Adrenal gland (tissue), 12 donors: ENCODE data around the gene DUSP16. TPM values are rescaled to one million over a fixed set of nuclear protein-coding genes. Genes with fewer than 3 reads are reported as not detected.
A peak's percentile ranks its signal among the peaks of the same experiment; 100 is the strongest.

Experiments
- DNase-seq, 7 donors: peaks; one replicate each; pipeline ENCODE4 v3.0.0-alpha.2; 2019 to 2020
- H3K27ac ChIP-seq, 5 donors: fragments of 200-600 bp; sonication (generic) in 4 of 5; 1 replicate in 3 of 5; 2 replicates in 2 of 5; pipeline versions ENCODE4 v1.5.1 to v1.8.0; 2016 to 2020; ENCODE audit warnings: mild to moderate bottlenecking in 1 of 5
- H3K27me3 ChIP-seq: fragments of 200-600 bp; 2 replicates; pipeline ENCODE4 v1.8.0; 2021
- H3K36me3 ChIP-seq, 2 donors: fragments of 200-600 bp; replicated peaks in 1 of 2; 1 replicate in 1 of 2; 2 replicates in 1 of 2; pipeline versions ENCODE4 v1.5.1 to v1.8.0; 2018 to 2022
- H3K4me1 ChIP-seq, 2 donors: fragments of 200-600 bp; replicated peaks in 1 of 2; 1 replicate in 1 of 2; 2 replicates in 1 of 2; pipeline versions ENCODE4 v1.5.1 to v1.8.0; 2018 to 2021
- H3K4me3 ChIP-seq, 4 donors: fragments of 200-600 bp; sonication (generic) in 3 of 4; one replicate each; pipeline ENCODE4 v1.5.1; 2016 to 2018
- H3K9me3 ChIP-seq, 3 donors: fragments of 200-600 bp; sonication (generic) in 1 of 3; replicated peaks in 1 of 3; 1 replicate in 2 of 3; 2 replicates in 1 of 3; pipeline versions ENCODE4 v1.5.1 to v1.8.0; 2016 to 2021
- POLR2A ChIP-seq, 2 donors: fragments of 450-650 bp; IDR thresholded peaks; one replicate each; pipeline ENCODE4 v1.6.1; 2017; ENCODE audit warnings: antibody characterized with exemption in 2 of 2, mild to moderate bottlenecking in 2 of 2, moderate library complexity in 1 of 2
- WGBS, 4 donors: extraction: QIAGEN DNeasy Blood & Tissue Kit in 2 of 4; methylation state at CpG; one replicate each; pipeline versions ENCODE4 v1.1.5 to v1.1.7; 2013 to 2017; 5-methylcytosine and 5-hydroxymethylcytosine counted together
- intact Hi-C, 2 donors: fragments of 100-400 bp; cut with DNase I; formaldehyde crosslinking; loops; one replicate each; pipeline versions ENCODE4 v1.14.1 to v1.15.0; 2022 to 2023
- polyA plus RNA-seq, 3 donors: library from polyadenylated mRNA; stranded (reverse); fragments of 200-250 nt in 2 of 3; fragments of 350-450 nt in 1 of 3; fragmentation: Illumina TruSeq in 1 of 3; extraction: RNeasy Lipid Tissue Mini Kit (QIAGEN cat#74804) in 1 of 3; gene quantifications; one replicate each; pipeline ENCODE4 v1.2.3, GENCODE V29; 2013 to 2014
- total RNA-seq, 9 donors: library from RNA; depleted of rRNA in 4 of 9; stranded (reverse); fragments of >200 nt in 4 of 9; fragments of 120-200 nt in 1 of 9; fragmentation: NEBNext Ultra II Directional in 1 of 9; extraction: Animal tissue kit (Norgen Biotek cat#: 25700) in 1 of 9; gene quantifications; one replicate each; pipeline versions ENCODE4 v1.1.0 to v1.2.4, GENCODE V29; 2013 to 2023
- TF ChIP-seq, protein P1 (sequence below), 6 experiments: fragments of 450-650 bp in 4 of 6; fragments of 200-600 bp in 2 of 6; sonication (generic) in 1 of 6; IDR thresholded peaks; 1 replicate in 5 of 6; 2 replicates in 1 of 6; pipeline versions ENCODE4 v1.5.1 to v1.8.0; 2016 to 2021; ENCODE audit warnings: antibody characterized with exemption in 6 of 6, mild to moderate bottlenecking in 2 of 6, moderate library complexity in 1 of 6
- donor health status: healthy with polysubstance abuse.
- donor health status: Bipolar disorder and iron deficiency.
- donor health status: DM: yes; HTN: yes; CAD: no.
- donor health status: DM: no; HTN: no; CAD: no.
- donor health status: DM: no; HTN: no; CAD: no.
- donor health status: DM: yes; HTN: yes; CAD: no.

Gene DUSP16
- total and polyA plus RNA-seq, 12 donors, result 24.5 to 374 (median 109) TPM

DNA sequence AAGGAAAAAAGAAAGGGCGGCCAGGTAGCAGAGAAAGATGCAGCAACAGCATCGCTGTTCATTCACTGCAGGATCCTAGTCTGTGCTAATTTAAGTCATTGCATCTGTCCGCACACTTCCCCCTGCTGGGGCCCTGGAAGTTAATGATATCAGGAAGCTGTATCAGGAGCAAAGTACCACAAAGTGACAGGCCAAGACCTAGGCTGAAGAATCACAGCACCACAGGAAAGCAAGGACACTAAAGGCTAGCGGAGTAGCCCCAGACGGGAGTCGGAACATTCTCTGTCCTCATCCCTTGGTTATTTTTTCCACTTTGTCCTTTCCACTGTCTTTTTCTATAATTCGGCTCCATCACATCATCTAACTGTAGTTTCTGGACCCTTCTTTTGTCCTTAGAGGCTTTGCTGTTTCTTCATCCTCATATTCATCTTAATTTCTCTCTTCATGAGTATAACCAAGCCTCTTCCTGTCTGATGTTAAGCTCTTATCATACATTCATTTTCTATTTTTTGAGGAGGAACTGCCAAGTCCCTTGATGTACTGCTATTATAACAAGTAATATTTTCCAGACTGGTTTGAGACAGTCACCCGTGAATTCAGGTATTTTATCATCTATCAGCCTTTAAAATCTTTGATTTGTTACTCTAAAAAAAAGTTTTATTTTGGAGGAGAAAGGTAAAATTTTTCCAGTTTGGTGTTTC lies 28.3 kb downstream of the DUSP16 start:
- no peaks in the 10 kb centered on the region for H3K9me3 ChIP-seq
- intact Hi-C loops, result no loop called here
- peak in 1 of 7 donors; percentile 46 for DNase-seq
- peaks cover 25 to 68% of the 10 kb centered on the region in 2 donors for H3K4me1 ChIP-seq
- H3K36me3 ChIP-seq, result no peaks in the 10 kb centered on the region
- no peaks in the 10 kb centered on the region for H3K27me3 ChIP-seq
- peak overlapping the region; percentile 52 to 85 (median 81) for H3K27ac ChIP-seq
- TF ChIP-seq POLR2A (IDR thresholded peaks at IDR 0.05), result no peak
- TF ChIP-seq, protein P1, sequence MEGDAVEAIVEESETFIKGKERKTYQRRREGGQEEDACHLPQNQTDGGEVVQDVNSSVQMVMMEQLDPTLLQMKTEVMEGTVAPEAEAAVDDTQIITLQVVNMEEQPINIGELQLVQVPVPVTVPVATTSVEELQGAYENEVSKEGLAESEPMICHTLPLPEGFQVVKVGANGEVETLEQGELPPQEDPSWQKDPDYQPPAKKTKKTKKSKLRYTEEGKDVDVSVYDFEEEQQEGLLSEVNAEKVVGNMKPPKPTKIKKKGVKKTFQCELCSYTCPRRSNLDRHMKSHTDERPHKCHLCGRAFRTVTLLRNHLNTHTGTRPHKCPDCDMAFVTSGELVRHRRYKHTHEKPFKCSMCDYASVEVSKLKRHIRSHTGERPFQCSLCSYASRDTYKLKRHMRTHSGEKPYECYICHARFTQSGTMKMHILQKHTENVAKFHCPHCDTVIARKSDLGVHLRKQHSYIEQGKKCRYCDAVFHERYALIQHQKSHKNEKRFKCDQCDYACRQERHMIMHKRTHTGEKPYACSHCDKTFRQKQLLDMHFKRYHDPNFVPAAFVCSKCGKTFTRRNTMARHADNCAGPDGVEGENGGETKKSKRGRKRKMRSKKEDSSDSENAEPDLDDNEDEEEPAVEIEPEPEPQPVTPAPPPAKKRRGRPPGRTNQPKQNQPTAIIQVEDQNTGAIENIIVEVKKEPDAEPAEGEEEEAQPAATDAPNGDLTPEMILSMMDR (IDR thresholded peaks at IDR 0.05), result no peak
- no peak overlapping the region for H3K4me3 ChIP-seq
- WGBS, 4 donors, result 49 to 58% (median 53%) methylated on average over 8 of the region's 8 CpGs

GRCh38 chr12:12533238-12533829 lies 29.3 kb downstream of the DUSP16 start:
- peak overlapping the region; percentile 52 to 85 (median 81) for H3K27ac ChIP-seq

DNA sequence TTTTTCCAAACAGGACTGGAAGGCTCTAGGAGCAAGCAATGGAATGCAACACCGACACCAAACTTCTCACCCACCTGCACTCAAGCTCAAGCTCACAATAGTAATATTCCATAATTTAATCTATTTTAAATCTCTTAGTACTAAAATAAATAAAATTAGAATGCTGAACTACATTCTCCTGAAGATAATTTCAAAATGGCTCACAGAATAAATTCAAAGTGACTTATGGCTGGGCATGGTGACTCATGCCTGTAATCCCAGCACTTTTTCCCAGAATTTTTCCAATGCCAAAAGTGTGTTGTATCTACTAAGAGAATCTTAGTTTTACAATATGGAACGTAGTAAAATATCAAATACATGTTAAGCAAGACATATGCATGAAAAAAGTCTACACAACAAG lies 31.5 kb downstream of the DUSP16 start:
- Histone ChIP-seq H3K4me1 (peaks cover 38 to 81% of the 10 kb centered on the region in 2 donors), H3K4me3 (no peak overlapping the region), H3K27me3 (no peaks in the 10 kb centered on the region), H3K36me3 (no peaks in the 10 kb centered on the region), H3K9me3 (no peaks in the 10 kb centered on the region), H3K27ac (peak overlapping the region in 2 of 5 donors; percentile 19 to 57)
- intact Hi-C loops, result no loop called here
- TF ChIP-seq, protein P1 (IDR thresholded peaks at IDR 0.05), result no peak
- TF ChIP-seq POLR2A (IDR thresholded peaks at IDR 0.05), result no peak
- 78 to 87% (median 81%) methylated on average over 2 of the region's 2 CpGs for WGBS, 4 donors
- no peak for DNase-seq

More at GRCh38 chr12:12533238-12533829, 29.3 kb downstream of the DUSP16 start:
- no peaks in the 10 kb centered on the region for H3K36me3 ChIP-seq
- TF ChIP-seq, protein P1 (IDR thresholded peaks at IDR 0.05), result no peak
- peak in 1 of 2 donors; percentile 8 for TF ChIP-seq POLR2A (IDR thresholded peaks at IDR 0.05)
- no peak overlapping the region for H3K4me3 ChIP-seq
- DNase-seq, result peak; percentile 65 to 86 (median 80)
- peaks cover 32 to 68% of the 10 kb centered on the region in 2 donors for H3K4me1 ChIP-seq
- WGBS, 4 donors, result 34 to 45% (median 41%) methylated on average over 6 of the region's 6 CpGs
- no peaks in the 10 kb centered on the region for H3K27me3 ChIP-seq
- intact Hi-C loops, result no loop called here
- no peaks in the 10 kb centered on the region for H3K9me3 ChIP-seq

DNA sequence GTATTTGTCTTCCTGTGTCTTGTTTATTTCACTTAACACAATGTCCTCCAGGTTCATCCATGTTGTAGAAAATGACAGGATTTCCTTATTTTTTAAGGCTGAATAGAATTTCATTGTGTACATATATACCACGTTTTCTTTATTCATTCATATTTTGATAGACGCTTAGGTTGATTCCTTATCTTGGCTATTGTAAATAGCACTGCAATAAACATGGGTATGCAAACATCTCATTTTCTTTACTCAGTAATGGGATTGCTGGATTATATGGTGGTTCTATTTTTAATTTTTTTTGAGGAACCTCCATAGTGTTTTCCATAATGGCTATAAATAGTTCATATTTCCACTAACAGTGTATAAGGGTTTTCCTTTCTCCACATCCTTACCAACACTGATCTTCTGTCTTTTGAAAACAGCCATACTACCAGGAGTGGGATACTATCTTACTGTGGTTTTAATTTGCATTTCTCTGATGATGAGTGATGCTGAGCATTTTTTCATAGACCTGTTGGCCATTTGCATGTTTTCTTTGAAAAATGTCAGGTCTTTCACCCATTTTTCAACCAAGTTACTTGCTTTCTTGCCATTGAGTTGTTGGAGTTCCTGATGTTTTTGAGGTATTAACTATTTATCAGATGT lies 32.8 kb downstream of the DUSP16 start:
- WGBS, 4 donors, result 80 to 91% (median 90%) methylated on average over 2 of the region's 2 CpGs

More for the DNA sequence above, 32.8 kb downstream of the DUSP16 start:
- Histone ChIP-seq H3K9me3 (no peaks in the 10 kb centered on the region), H3K36me3 (no peaks in the 10 kb centered on the region), H3K4me3 (no peak overlapping the region), H3K4me1 (peaks cover 35 to 68% of the 10 kb centered on the region in 2 donors), H3K27ac (no peak overlapping the region), H3K27me3 (no peaks in the 10 kb centered on the region)
- intact Hi-C loops, result no loop called here
- TF ChIP-seq, protein P1 (IDR thresholded peaks at IDR 0.05), result no peak
- TF ChIP-seq POLR2A (IDR thresholded peaks at IDR 0.05), result no peak
- no peak for DNase-seq
